Lower leg skin (tissue), 4 donors: Measurements from ENCODE around the gene XPR1. TPM values are rescaled to one million over a fixed set of nuclear protein-coding genes. Genes with fewer than 3 reads are reported as not detected.

Source experiments
- DNase-seq, 2 donors: peaks; one replicate each; pipeline ENCODE4 v3.0.0-alpha.2; 2019; ENCODE audit warnings: low spot score in 2 of 2
- H3K4me3 ChIP-seq: fragments of 200-600 bp; sonication (generic); 2 replicates; pipeline ENCODE4 v1.5.1; 2017; ENCODE audit warnings: mild to moderate bottlenecking, low read depth; ENCODE audit not compliant: poor library complexity, severe bottlenecking
- CTCF ChIP-seq, 3 donors: fragments of 450-650 bp; IDR thresholded peaks; one replicate each; pipeline ENCODE4 v1.5.1; 2016; ENCODE audit warnings: antibody characterized with exemption in 3 of 3, mild to moderate bottlenecking in 3 of 3, moderate library complexity in 2 of 3
- POLR2A ChIP-seq, 2 donors: fragments of 450-650 bp; IDR thresholded peaks; one replicate each; pipeline ENCODE4 v1.6.1; 2016 to 2017; ENCODE audit warnings: antibody characterized with exemption in 2 of 2, mild to moderate bottlenecking in 1 of 2, moderate library complexity in 1 of 2
- WGBS, 2 donors: methylation state at CpG; one replicate each; pipeline ENCODE4 v1.1.5; 2018; 5-methylcytosine and 5-hydroxymethylcytosine counted together
- intact Hi-C: fragments of 100-400 bp; cut with DNase I; formaldehyde crosslinking; loops from one replicate; pipeline ENCODE4 v1.15.0; 2023; ENCODE audit warnings: low total_unique reads
- total RNA-seq, 4 donors: library from RNA; depleted of rRNA; stranded (reverse); fragments of >200 nt; gene quantifications; one replicate each; pipeline ENCODE4 v1.1.0, GENCODE V29; 2016

The XPR1 gene
- total RNA-seq, 4 donors from 2014 or later: 10.1 to 25.4 (median 14.1) TPM

DNA sequence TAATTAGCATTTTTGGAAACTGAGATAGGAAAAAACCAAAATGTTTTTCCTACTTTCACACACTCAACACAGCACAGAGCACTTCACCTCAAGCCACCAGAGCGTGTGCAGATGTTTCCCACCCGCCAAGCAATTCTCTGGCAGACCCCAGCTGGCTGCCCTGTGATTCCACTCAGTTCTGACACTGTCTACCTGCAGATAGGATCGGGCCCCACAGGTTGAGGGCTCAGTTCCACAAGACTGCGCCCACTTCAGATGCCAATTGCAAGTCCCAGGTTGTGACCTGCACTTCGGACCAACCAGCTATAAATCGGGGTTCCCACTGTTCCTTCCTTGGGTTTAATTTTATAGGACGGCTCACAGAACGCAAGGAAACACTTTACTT is 290.8 kb downstream of the XPR1 start:
- intact Hi-C loops: no loop called here
- H3K4me3 ChIP-seq: no peak overlapping the region
- DNase-seq: no peak
- TF ChIP-seq CTCF (IDR thresholded peaks at IDR 0.05) (no peak), POLR2A (IDR thresholded peaks at IDR 0.05) (no peak)
- WGBS, 2 donors: 92 to 93% methylated on average over 8 of the region's 8 CpGs

DNA sequence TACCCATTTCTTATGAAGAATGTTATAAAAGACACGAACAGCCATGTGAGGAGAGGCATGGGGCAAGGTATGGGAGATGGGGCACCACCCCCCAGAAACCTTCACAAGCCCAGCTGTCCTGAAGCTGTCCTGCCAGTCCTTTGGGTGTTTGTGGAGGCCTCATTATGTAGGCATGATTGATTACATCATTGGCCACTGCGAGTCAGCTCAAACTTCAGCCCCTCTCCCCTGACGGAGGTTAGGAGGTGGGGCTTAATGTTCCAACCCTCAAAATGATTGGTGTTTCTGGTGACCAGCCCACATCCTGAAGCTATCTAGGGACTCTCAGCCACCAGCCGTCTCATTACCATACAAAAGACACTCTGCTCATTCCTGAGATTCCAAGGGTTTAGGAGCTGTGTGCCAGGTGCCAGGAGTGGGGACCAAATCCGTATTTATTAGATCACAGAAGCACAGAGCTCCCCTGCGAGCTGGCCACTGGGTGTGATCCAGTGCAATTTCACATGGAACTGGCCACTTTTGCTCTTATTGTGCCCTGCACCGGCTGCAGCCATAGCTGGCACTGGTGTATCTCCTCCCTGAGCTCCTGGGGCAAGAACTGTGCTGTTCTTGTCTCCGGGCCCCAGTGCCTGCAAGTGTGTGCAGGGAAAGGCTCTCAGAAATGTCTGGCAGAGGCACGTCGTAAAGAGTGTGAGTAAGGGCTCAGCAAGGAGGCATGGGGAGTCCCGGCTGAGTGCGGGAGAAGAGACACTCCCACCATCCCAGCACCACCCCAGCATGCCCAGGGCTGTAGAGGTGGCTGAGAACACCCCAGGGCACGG is 291.4 kb downstream of the XPR1 start:
- no peak for DNase-seq

DNA sequence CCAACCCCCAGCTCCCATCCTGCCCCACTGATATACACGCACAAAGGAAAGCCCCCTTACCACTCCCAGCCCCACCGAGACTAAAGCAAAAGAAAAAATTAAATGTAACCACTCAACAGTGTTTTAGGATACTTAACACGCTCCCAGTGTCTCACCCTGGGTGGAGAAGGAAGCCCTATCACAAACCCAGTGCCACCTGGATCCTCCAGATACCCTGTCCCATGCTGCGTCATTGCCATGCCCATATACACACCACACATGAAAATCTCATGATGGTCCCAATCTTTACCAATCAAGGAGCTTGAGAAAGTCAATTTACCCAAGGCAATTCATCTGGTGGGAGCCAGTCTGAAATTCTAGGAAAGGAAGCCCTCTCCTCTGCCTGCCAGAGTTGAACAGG is 292.1 kb downstream of the XPR1 start:
- intact Hi-C loops: no loop called here
- WGBS, 2 donors: 47 to 55% methylated on average over 4 of the region's 4 CpGs
- H3K4me3 ChIP-seq: no peak overlapping the region
- TF ChIP-seq CTCF (IDR thresholded peaks at IDR 0.05): no peak
- TF ChIP-seq POLR2A (IDR thresholded peaks at IDR 0.05): no peak
- DNase-seq: no peak

More for the DNA sequence above, 291.4 kb downstream of the XPR1 start:
- TF ChIP-seq CTCF (IDR thresholded peaks at IDR 0.05) (no peak), POLR2A (IDR thresholded peaks at IDR 0.05) (no peak)
- intact Hi-C loops: no loop called here
- 49 to 50% methylated on average over 13 of the region's 13 CpGs for WGBS, 2 donors
- no peak overlapping the region for H3K4me3 ChIP-seq

- no peak overlapping the region for H3K4me3 ChIP-seq
- 90 to 94% methylated on average over 2 of the region's 2 CpGs for WGBS, 2 donors
- no peak for DNase-seq
- intact Hi-C loops: no loop called here
- TF ChIP-seq CTCF (IDR thresholded peaks at IDR 0.05) (no peak), POLR2A (IDR thresholded peaks at IDR 0.05) (no peak)
These were observed 293.1 kb downstream of the XPR1 start for GRCh38 chr1:180924939-180925338.

- intact Hi-C loops: no loop called here
- no peak for TF ChIP-seq CTCF (IDR thresholded peaks at IDR 0.05)
- TF ChIP-seq POLR2A (IDR thresholded peaks at IDR 0.05): no peak
- 61 to 71% methylated on average over 7 of the region's 7 CpGs for WGBS, 2 donors
These were observed 293.7 kb downstream of the XPR1 start for GRCh38 chr1:180925471-180926051.

More at GRCh38 chr1:180925471-180926051, 293.7 kb downstream of the XPR1 start:
- DNase-seq: no peak
- no peak overlapping the region for H3K4me3 ChIP-seq
